CD14-positive monocyte (primary cell): ENCODE measurements around the gene ADGB. TPM values are rescaled to one million over a fixed set of nuclear protein-coding genes. Genes with fewer than 3 reads are reported as not detected.

ENCODE experiments used
- DNase-seq, 3 donors: peaks; one replicate each; pipeline ENCODE4 v3.0.0-alpha.2; 2011 to 2022
- H2AFZ ChIP-seq: 2 replicates; pipeline ENCODE4 v1.6.0; 2012; ENCODE audit warnings: mild to moderate bottlenecking, low read depth, low read length, inconsistent platforms; ENCODE audit not compliant: insufficient read depth, poor library complexity, severe bottlenecking
- H3K27ac ChIP-seq, 2 donors: 1 replicate in 1 of 2; 2 replicates in 1 of 2; pipeline ENCODE4 v1.5.1; 2012 to 2013; ENCODE audit warnings: low read length in 2 of 2, control low read depth in 1 of 2, inconsistent platforms in 1 of 2, low read depth in 1 of 2, mild to moderate bottlenecking in 1 of 2
- H3K27me3 ChIP-seq, 2 donors: one replicate each; pipeline versions ENCODE4 v1.6.0 to v1.6.1; 2011 to 2013; ENCODE audit warnings: low read length in 2 of 2; ENCODE audit not compliant: control insufficient read depth in 2 of 2, insufficient read depth in 2 of 2
- H3K36me3 ChIP-seq, 2 donors: replicated peaks in 1 of 2; 1 replicate in 1 of 2; 2 replicates in 1 of 2; pipeline versions ENCODE4 v1.5.1 to v1.6.1; 2012 to 2013; ENCODE audit warnings: low read length in 2 of 2, control low read depth in 1 of 2, inconsistent platforms in 1 of 2, mild to moderate bottlenecking in 1 of 2; ENCODE audit not compliant: insufficient read depth in 2 of 2, control insufficient read depth in 1 of 2
- H3K4me1 ChIP-seq, 2 donors: 1 replicate in 1 of 2; 2 replicates in 1 of 2; pipeline versions ENCODE4 v1.5.1 to v1.6.1; 2012 to 2013; ENCODE audit warnings: low read length in 2 of 2, control low read depth in 1 of 2, inconsistent platforms in 1 of 2, mild to moderate bottlenecking in 1 of 2, moderate library complexity in 1 of 2; ENCODE audit not compliant: insufficient read depth in 2 of 2, control insufficient read depth in 1 of 2
- H3K4me2 ChIP-seq: replicated peaks from 2 replicates; pipeline ENCODE3; 2012; ENCODE audit warnings: low read length, moderate library complexity, mild to moderate bottlenecking; ENCODE audit not compliant: poor library complexity, severe bottlenecking; ENCODE audit errors: extremely low read depth
- H3K4me3 ChIP-seq, 3 experiments: fragments of 200-600 bp in 1 of 3; sonication (generic) in 1 of 3; replicated peaks in 1 of 3; 1 replicate in 2 of 3; 2 replicates in 1 of 3; pipeline ENCODE4 v1.5.1; 2011 to 2013; ENCODE audit warnings: low read length in 3 of 3, mild to moderate bottlenecking in 3 of 3, control low read depth in 2 of 3, low read depth in 2 of 3, inconsistent platforms in 1 of 3, moderate library complexity in 1 of 3
- H3K79me2 ChIP-seq: 2 replicates; pipeline ENCODE4 v1.6.0; 2012; ENCODE audit warnings: mild to moderate bottlenecking, control low read depth, inconsistent platforms, low read length, moderate library complexity; ENCODE audit not compliant: insufficient read depth
- H3K9ac ChIP-seq: 2 replicates; pipeline ENCODE4 v1.6.0; 2017; ENCODE audit warnings: low read length, mild to moderate bottlenecking; ENCODE audit not compliant: insufficient read depth, poor library complexity, severe bottlenecking
- H3K9me3 ChIP-seq, 2 donors: replicated peaks in 1 of 2; 1 replicate in 1 of 2; 2 replicates in 1 of 2; pipeline versions ENCODE4 v1.5.1 to v1.6.1; 2012 to 2013; ENCODE audit warnings: low read length in 2 of 2, control low read depth in 1 of 2; ENCODE audit not compliant: control insufficient read depth in 1 of 2, insufficient read depth in 1 of 2
- H4K20me1 ChIP-seq: 2 replicates; pipeline ENCODE4 v1.6.0; 2012; ENCODE audit warnings: mild to moderate bottlenecking, low read length, control low read depth, moderate library complexity; ENCODE audit not compliant: insufficient read depth
- H3K27ac Mint-ChIP-seq, 7 donors: one replicate each; pipeline ENCODE4 v1.8.0; 2020; ENCODE audit warnings: mild to moderate bottlenecking in 7 of 7, mixed read lengths in 7 of 7, moderate library complexity in 6 of 7, inconsistent platforms in 2 of 7
- H3K27me3 Mint-ChIP-seq, 3 donors: one replicate each; pipeline ENCODE4 v1.8.0; 2021 to 2022; ENCODE audit warnings: low read depth in 3 of 3, mild to moderate bottlenecking in 3 of 3, mixed read lengths in 3 of 3, moderate library complexity in 3 of 3, inconsistent platforms in 1 of 3
- H3K36me3 Mint-ChIP-seq, 2 donors: one replicate each; pipeline ENCODE4 v1.8.0; 2020; ENCODE audit warnings: mixed read lengths in 2 of 2, inconsistent platforms in 1 of 2, mild to moderate bottlenecking in 1 of 2
- H3K4me1 Mint-ChIP-seq: one replicate; pipeline ENCODE4 v1.8.0; 2020; ENCODE audit warnings: mild to moderate bottlenecking, mixed read lengths
- H3K4me3 Mint-ChIP-seq, 2 donors: one replicate each; pipeline ENCODE4 v1.8.0; 2020; ENCODE audit warnings: mild to moderate bottlenecking in 2 of 2, mixed read lengths in 2 of 2, moderate library complexity in 1 of 2
- H3K9me3 Mint-ChIP-seq, 7 donors: one replicate each; pipeline ENCODE4 v1.8.0; 2020 to 2022; ENCODE audit warnings: mixed read lengths in 7 of 7, mild to moderate bottlenecking in 6 of 7, moderate library complexity in 6 of 7, inconsistent platforms in 2 of 7
- WGBS: methylation state at CpG from one replicate; pipeline ENCODE4 v1.1.5; 2013; ENCODE audit warnings: missing lambda C conversion rate; ENCODE audit not compliant: insufficient coverage; 5-methylcytosine and 5-hydroxymethylcytosine counted together
- intact Hi-C, 2 donors: fragments of 100-400 bp; cut with micrococcal nuclease; formaldehyde crosslinking; loops; one replicate each; pipeline versions ENCODE4 v1.15.0 to v1.15.1; 2023
- polyA plus RNA-seq, 3 donors: library from polyadenylated mRNA; depleted of rRNA in 1 of 3; unstranded in 2 of 3; stranded (reverse) in 1 of 3; fragments of 300-500 nt in 2 of 3; fragments of >200 nt in 1 of 3; fragmentation: Illumina TruSeq in 2 of 3; gene quantifications; 1 replicate in 2 of 3; 2 replicates in 1 of 3; pipeline ENCODE4 v1.2.3, GENCODE V29; 2012 to 2021
- TF ChIP-seq, protein P1 (sequence below): fragments of 200-600 bp; IDR thresholded peaks from one replicate; pipeline ENCODE4 v1.8.0; 2022; ENCODE audit warnings: antibody characterized with exemption, mild to moderate bottlenecking

Gene ADGB
- polyA plus RNA-seq, 3 donors: 0.01 TPM; not detected in 2

DNA sequence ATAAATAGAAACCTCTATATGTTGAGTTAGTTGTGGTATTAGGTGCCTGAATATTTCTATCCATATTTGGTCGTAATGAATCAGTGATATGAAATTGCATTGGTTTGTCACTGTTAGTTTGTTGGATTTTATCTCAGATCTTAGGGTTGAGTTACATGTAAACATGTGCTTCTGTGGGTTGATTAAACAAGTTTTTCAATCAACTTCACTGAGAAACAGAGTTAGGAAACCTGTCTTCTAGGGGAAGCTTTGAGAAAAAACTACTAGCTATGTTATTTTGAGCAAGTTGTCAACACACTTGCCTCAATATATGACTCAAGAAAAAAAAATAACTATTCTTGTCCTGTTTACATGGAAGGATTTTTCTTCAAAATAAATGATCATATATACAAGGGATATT lies 14.8 kb upstream of the ADGB start:
- Mint-ChIP-seq H3K4me1 (peaks cover 35% of the 10 kb centered on the region), H3K36me3 (peaks cover 0 to 2% of the 10 kb centered on the region in 2 donors), H3K4me3 (no peak overlapping the region), H3K9me3 (no peaks in the 10 kb centered on the region), H3K27ac (no peak overlapping the region), H3K27me3 (no peaks in the 10 kb centered on the region)
- Histone ChIP-seq H3K4me1 (peaks cover 40 to 51% of the 10 kb centered on the region in 2 donors), H3K9me3 (no peaks in the 10 kb centered on the region), H3K4me3 (no peak overlapping the region), H3K4me2 (no peak overlapping the region), H3K36me3 (no peaks in the 10 kb centered on the region), H3K79me2 (no peaks in the 10 kb centered on the region), H3K27ac (no peak overlapping the region), H4K20me1 (no peaks in the 10 kb centered on the region), H3K9ac (no peak overlapping the region), H3K27me3 (no peaks in the 10 kb centered on the region), H2AFZ (no peak overlapping the region)
- TF ChIP-seq, protein P1, sequence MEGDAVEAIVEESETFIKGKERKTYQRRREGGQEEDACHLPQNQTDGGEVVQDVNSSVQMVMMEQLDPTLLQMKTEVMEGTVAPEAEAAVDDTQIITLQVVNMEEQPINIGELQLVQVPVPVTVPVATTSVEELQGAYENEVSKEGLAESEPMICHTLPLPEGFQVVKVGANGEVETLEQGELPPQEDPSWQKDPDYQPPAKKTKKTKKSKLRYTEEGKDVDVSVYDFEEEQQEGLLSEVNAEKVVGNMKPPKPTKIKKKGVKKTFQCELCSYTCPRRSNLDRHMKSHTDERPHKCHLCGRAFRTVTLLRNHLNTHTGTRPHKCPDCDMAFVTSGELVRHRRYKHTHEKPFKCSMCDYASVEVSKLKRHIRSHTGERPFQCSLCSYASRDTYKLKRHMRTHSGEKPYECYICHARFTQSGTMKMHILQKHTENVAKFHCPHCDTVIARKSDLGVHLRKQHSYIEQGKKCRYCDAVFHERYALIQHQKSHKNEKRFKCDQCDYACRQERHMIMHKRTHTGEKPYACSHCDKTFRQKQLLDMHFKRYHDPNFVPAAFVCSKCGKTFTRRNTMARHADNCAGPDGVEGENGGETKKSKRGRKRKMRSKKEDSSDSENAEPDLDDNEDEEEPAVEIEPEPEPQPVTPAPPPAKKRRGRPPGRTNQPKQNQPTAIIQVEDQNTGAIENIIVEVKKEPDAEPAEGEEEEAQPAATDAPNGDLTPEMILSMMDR: no peak
- no CpG with 5 or more reads among the region's 1 CpG for WGBS
- intact Hi-C loops: no loop called here
- DNase-seq: no peak

GRCh38 chr6:146587459-146587858 lies 11.3 kb upstream of the ADGB start:
- H3K36me3 Mint-ChIP-seq: no peaks in the 10 kb centered on the region
- WGBS: no CpG with 5 or more reads among the region's 1 CpG

More at GRCh38 chr6:146587459-146587858, 11.3 kb upstream of the ADGB start:
- H3K4me2 ChIP-seq: peak overlapping the region; percentile 6
- no peak overlapping the region for H3K9ac ChIP-seq
- H3K79me2 ChIP-seq: no peaks in the 10 kb centered on the region
- no peaks in the 10 kb centered on the region for H3K36me3 ChIP-seq
- TF ChIP-seq, protein P1: no peak
- H3K4me1 ChIP-seq: peaks cover 47 to 61% of the 10 kb centered on the region in 2 donors
- H3K27ac ChIP-seq: peak overlapping the region in 1 of 2 donors; percentile 27
- Mint-ChIP-seq H3K27me3 (no peaks in the 10 kb centered on the region), H3K27ac (no peak overlapping the region), H3K4me1 (peaks cover 37% of the 10 kb centered on the region), H3K9me3 (no peaks in the 10 kb centered on the region), H3K4me3 (no peak overlapping the region)
- H3K27me3 ChIP-seq: no peaks in the 10 kb centered on the region
- H3K4me3 ChIP-seq: peak overlapping the region in 1 of 3 experiments; percentile 2
- H4K20me1 ChIP-seq: no peaks in the 10 kb centered on the region
- intact Hi-C loops: no loop called here
- peak; percentile 44 to 54 (median 47) for DNase-seq
- H2AFZ ChIP-seq: no peak overlapping the region
- no peaks in the 10 kb centered on the region for H3K9me3 ChIP-seq
